B cell (primary cell): ENCODE results near the gene MED25. TPM values are rescaled to one million over a fixed set of nuclear protein-coding genes. Genes with fewer than 3 reads are reported as not detected.

Source experiments
- ATAC-seq: fragments of 200-7000 bp; cut with Tn5 transposase; one replicate; pipeline ENCODE4 v1.10.0; 2021; ENCODE audit warnings: low read depth, mild to moderate bottlenecking, moderate number of reproducible peaks, moderate library complexity
- CTCF ChIA-PET: fragments of 350-600 bp; sonication (Branson Sonifier 250); formaldehyde crosslinking; loops from one replicate; lab custom pipeline; 2021; ENCODE audit warnings: antibody characterized with exemption, inconsistent platforms; lab: Charles Lee
- POLR2A ChIA-PET: fragments of 350-600 bp; sonication (Branson Sonifier 250); formaldehyde crosslinking; loops from one replicate; lab custom pipeline; 2021; ENCODE audit warnings: antibody characterized with exemption; lab: Charles Lee
- DNase-seq: peaks from one replicate; pipeline ENCODE4 v3.0.0; 2013
- H2AFZ ChIP-seq: 2 replicates; pipeline ENCODE4 v1.6.1; 2012; ENCODE audit warnings: mild to moderate bottlenecking, low read depth, low read length; ENCODE audit not compliant: insufficient read depth, poor library complexity, severe bottlenecking
- H3K27ac ChIP-seq, 2 donors: 1 replicate in 1 of 2; 2 replicates in 1 of 2; pipeline ENCODE4 v1.5.1; 2012 to 2013; ENCODE audit warnings: low read length in 2 of 2, mild to moderate bottlenecking in 2 of 2, moderate library complexity in 1 of 2
- H3K27me3 ChIP-seq, 4 experiments: fragments of 200-600 bp in 1 of 4; sonication (generic) in 1 of 4; replicated peaks in 1 of 4; 1 replicate in 2 of 4; 2 replicates in 2 of 4; pipeline versions ENCODE4 v1.6.1 to v1.7.0; 2013 to 2016; ENCODE audit warnings: low read length in 3 of 4, mild to moderate bottlenecking in 2 of 4, mixed read lengths in 1 of 4, moderate library complexity in 1 of 4; ENCODE audit not compliant: insufficient read depth in 4 of 4, control insufficient read depth in 3 of 4; ENCODE audit errors: control extremely low read depth in 1 of 4
- H3K36me3 ChIP-seq, 2 experiments: replicated peaks in 1 of 2; 1 replicate in 1 of 2; 2 replicates in 1 of 2; pipeline versions ENCODE4 v1.6.1 to v1.7.1; 2013; ENCODE audit warnings: low read length in 1 of 2; ENCODE audit not compliant: insufficient read depth in 2 of 2, control insufficient read depth in 1 of 2; ENCODE audit errors: control extremely low read depth in 1 of 2, extremely low read depth in 1 of 2
- H3K4me1 ChIP-seq, 2 donors: fragments of 200-600 bp in 1 of 2; sonication (generic) in 1 of 2; 1 replicate in 1 of 2; 2 replicates in 1 of 2; pipeline versions ENCODE4 v1.5.1 to v1.6.1; 2013 to 2017; ENCODE audit warnings: low read length in 2 of 2; ENCODE audit not compliant: control insufficient read depth in 2 of 2, insufficient read depth in 2 of 2
- H3K4me2 ChIP-seq: replicated peaks from 2 replicates; pipeline ENCODE3; 2012; ENCODE audit warnings: mild to moderate bottlenecking, low read depth, low read length; ENCODE audit not compliant: poor library complexity, severe bottlenecking
- H3K4me3 ChIP-seq, 5 experiments: fragments of 200-600 bp in 1 of 5; sonication (generic) in 1 of 5; 1 replicate in 3 of 5; 2 replicates in 2 of 5; pipeline versions ENCODE4 v1.5.1 to v1.7.0; 2011 to 2016; ENCODE audit warnings: low read length in 4 of 5, mild to moderate bottlenecking in 4 of 5, low read depth in 2 of 5, control low read depth in 1 of 5, moderate library complexity in 1 of 5; ENCODE audit not compliant: insufficient read depth in 1 of 5; ENCODE audit errors: control extremely low read depth in 1 of 5, extremely low read depth in 1 of 5
- H3K79me2 ChIP-seq: fragments of 200-600 bp; sonication (generic); one replicate; pipeline ENCODE4 v1.6.0; 2016; ENCODE audit warnings: low read length; ENCODE audit not compliant: control insufficient read depth, insufficient read depth
- H3K9ac ChIP-seq: fragments of 200-600 bp; sonication (generic); 2 replicates; pipeline ENCODE4 v1.6.1; 2017; ENCODE audit warnings: mild to moderate bottlenecking, low read length, moderate library complexity
- H3K9me3 ChIP-seq, 3 donors: one replicate each; pipeline versions ENCODE4 v1.6.1 to v1.7.1; 2013; ENCODE audit warnings: low read length in 2 of 3; ENCODE audit not compliant: control insufficient read depth in 2 of 3, insufficient read depth in 1 of 3; ENCODE audit errors: control extremely low read depth in 1 of 3
- H4K20me1 ChIP-seq: 2 replicates; pipeline ENCODE4 v1.6.0; 2012; ENCODE audit warnings: mild to moderate bottlenecking, low read length; ENCODE audit not compliant: insufficient read depth, control insufficient read depth, poor library complexity, severe bottlenecking
- H3K27ac Mint-ChIP-seq: one replicate; pipeline ENCODE4 v1.8.0; 2021; ENCODE audit warnings: mixed read lengths
- H3K27me3 Mint-ChIP-seq: one replicate; pipeline ENCODE4 v1.8.0; 2021; ENCODE audit warnings: mixed read lengths
- H3K4me1 Mint-ChIP-seq: one replicate; pipeline ENCODE4 v1.8.0; 2021; ENCODE audit warnings: mixed read lengths
- H3K4me3 Mint-ChIP-seq: one replicate; pipeline ENCODE4 v1.8.0; 2021; ENCODE audit warnings: mixed read lengths
- H3K9me3 Mint-ChIP-seq: one replicate; pipeline ENCODE4 v1.8.0; 2022; ENCODE audit warnings: mixed read lengths; ENCODE audit not compliant: insufficient read depth
- CTCF ChIP-seq: fragments of 200-600 bp; IDR thresholded peaks from one replicate; pipeline ENCODE4 v1.8.0; 2022; ENCODE audit warnings: antibody characterized with exemption, mild to moderate bottlenecking
- EZH2 ChIP-seq: IDR thresholded peaks from 2 replicates; pipeline ENCODE4 v1.6.1; 2012; ENCODE audit warnings: borderline replicate concordance, low read depth, mild to moderate bottlenecking, moderate library complexity, low read length; ENCODE audit not compliant: insufficient read depth, poor library complexity, severe bottlenecking
- WGBS: methylation state at CpG from one replicate; pipeline ENCODE4 v1.1.5; 2013; ENCODE audit warnings: missing lambda C conversion rate; ENCODE audit not compliant: insufficient coverage; 5-methylcytosine and 5-hydroxymethylcytosine counted together
- intact Hi-C: fragments of 100-400 bp; cut with micrococcal nuclease; formaldehyde crosslinking; loops from one replicate; pipeline ENCODE4 v1.10.0; 2022
- polyA plus RNA-seq: library from polyadenylated mRNA; depleted of rRNA; stranded (reverse); fragments of >200 nt; gene quantifications from 2 replicates; pipeline ENCODE4 v1.2.3, GENCODE V29; 2012
- total RNA-seq, 2 donors: library from RNA; stranded (reverse); fragments of 120-200 nt in 1 of 2; gene quantifications; 1 replicate in 1 of 2; 2 replicates in 1 of 2; pipeline versions ENCODE4 v1.2.3 to v1.2.4, GENCODE V29; 2013 to 2022

The MED25 gene
- total and polyA plus RNA-seq, 2 donors (not counting 1 experiment from before 2014, with no cell fraction given): 93.0 to 126 TPM

DNA sequence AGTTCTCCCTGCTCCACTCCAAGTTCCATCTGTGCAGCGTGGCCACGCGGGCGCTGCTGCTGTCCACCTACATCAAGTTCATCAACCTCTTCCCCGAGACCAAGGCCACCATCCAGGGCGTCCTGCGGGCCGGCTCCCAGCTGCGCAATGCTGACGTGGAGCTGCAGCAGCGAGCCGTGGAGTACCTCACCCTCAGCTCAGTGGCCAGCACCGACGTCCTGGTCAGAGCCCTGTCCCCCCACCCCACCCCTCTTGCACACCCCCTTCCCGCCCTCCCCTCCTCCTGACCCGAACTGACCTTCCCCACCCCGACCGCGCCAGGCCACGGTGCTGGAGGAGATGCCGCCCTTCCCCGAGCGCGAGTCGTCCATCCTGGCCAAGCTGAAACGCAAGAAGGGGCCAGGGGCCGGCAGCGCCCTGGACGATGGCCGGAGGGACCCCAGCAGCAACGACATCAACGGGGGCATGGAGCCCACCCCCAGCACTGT lies 16.6 kb upstream of the MED25 start:
- no peak overlapping the region for H3K4me3 Mint-ChIP-seq
- H3K27me3 Mint-ChIP-seq: no peaks in the 10 kb centered on the region
- Histone ChIP-seq H3K27me3 (no peaks in the 10 kb centered on the region), H3K4me2 (no peak overlapping the region), H3K79me2 (no peaks in the 10 kb centered on the region), H3K4me3 (no peak overlapping the region), H3K36me3 (peaks cover 0 to 71% of the 10 kb centered on the region in 2 experiments), H3K27ac (no peak overlapping the region), H3K4me1 (peaks cover 0 to under 1% of the 10 kb centered on the region in 2 donors), H3K9ac (no peak overlapping the region), H2AFZ (no peak overlapping the region), H3K9me3 (peaks cover 0 to 3% (median 0%) of the 10 kb centered on the region in 3 donors), H4K20me1 (no peaks in the 10 kb centered on the region)
- peak overlapping the region; percentile 41 for H3K27ac Mint-ChIP-seq
- ATAC-seq: no peak
- POLR2A ChIA-PET: no interaction called here
- peaks cover 3% of the 10 kb centered on the region for H3K4me1 Mint-ChIP-seq
- CTCF ChIA-PET: no interaction called here
- intact Hi-C loops: no loop called here
- DNase-seq: no peak
- no peaks in the 10 kb centered on the region for H3K9me3 Mint-ChIP-seq
- 99% methylated on average over 26 of the region's 32 CpGs for WGBS
- TF ChIP-seq CTCF (no peak), EZH2 (no peak)

DNA sequence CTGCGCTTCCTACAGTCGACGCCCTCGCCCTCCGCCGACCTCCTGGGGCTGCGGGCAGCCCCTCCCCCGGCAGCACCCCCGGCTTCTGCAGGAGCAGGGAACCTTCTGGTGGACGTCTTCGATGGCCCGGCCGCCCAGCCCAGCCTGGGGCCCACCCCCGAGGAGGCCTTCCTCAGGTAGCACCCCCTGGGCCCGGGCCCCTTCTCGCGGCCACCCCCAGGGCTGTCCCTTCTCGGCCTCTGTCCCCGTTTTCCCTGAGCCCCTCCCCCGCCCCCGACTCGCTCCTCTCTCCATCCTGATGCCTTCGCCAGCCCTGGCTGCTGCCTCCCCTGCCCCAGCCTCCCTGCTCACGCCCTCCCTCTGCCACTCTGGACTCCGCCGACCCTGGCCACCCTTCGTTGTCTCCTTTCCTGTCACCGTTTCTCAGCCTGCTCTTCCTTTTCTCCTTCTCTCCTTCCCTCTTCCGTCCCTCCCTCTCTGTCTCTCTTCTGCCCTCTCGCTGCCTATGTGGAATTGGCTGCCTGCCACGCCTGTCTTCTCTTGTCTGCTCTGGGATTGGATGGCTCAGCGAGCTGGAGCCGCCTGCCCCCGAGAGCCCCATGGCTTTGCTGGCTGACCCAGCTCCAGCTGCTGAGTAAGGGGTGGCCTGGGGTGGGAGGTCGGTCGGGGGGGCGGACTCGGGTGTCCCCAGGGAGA lies 16.0 kb upstream of the MED25 start:
- intact Hi-C loops: no loop called here
- H3K27ac Mint-ChIP-seq: no peak overlapping the region
- Histone ChIP-seq H3K9ac (no peak overlapping the region), H2AFZ (no peak overlapping the region), H3K4me1 (peaks cover under 1 to 7% of the 10 kb centered on the region in 2 donors), H3K27me3 (no peaks in the 10 kb centered on the region), H4K20me1 (no peaks in the 10 kb centered on the region), H3K36me3 (peaks cover 0 to 64% of the 10 kb centered on the region in 2 experiments), H3K9me3 (peaks cover 0 to 3% (median 0%) of the 10 kb centered on the region in 3 donors), H3K4me3 (no peak overlapping the region), H3K4me2 (no peak overlapping the region), H3K27ac (no peak overlapping the region), H3K79me2 (no peaks in the 10 kb centered on the region)
- TF ChIP-seq CTCF (no peak), EZH2 (no peak)
- no peaks in the 10 kb centered on the region for H3K27me3 Mint-ChIP-seq
- ATAC-seq (no peak), DNase-seq (no peak)
- WGBS: 94% methylated on average over 37 of the region's 38 CpGs
- no peaks in the 10 kb centered on the region for H3K9me3 Mint-ChIP-seq
- CTCF ChIA-PET: interaction anchor here (0.5 kb wide), 1 partner anchor 917 kb away, joined by 3 read pairs; no protein-coding TSS in a partner anchor
- H3K4me1 Mint-ChIP-seq: peaks cover 6% of the 10 kb centered on the region
- no peak overlapping the region for H3K4me3 Mint-ChIP-seq
- POLR2A ChIA-PET: no interaction called here
